A673 (cell line): ENCODE results near the gene CABLES1. TPM values are rescaled to one million over a fixed set of nuclear protein-coding genes. Genes with fewer than 3 reads are reported as not detected.

Experiments
- BruUV-seq: library from RNA; stranded (reverse); fragments of 400-500 nt; replicated peaks from 2 replicates; lab custom pipeline; 2021; lab: Mats Ljungman, UMichigan
- CTCF ChIA-PET: fragments of 300-600 bp; sonication (Branson Sonifier 250); formaldehyde crosslinking; loops from one replicate; lab custom pipeline; 2022; ENCODE audit warnings: antibody characterized with exemption; lab: Charles Lee
- POLR2A ChIA-PET: fragments of 300-600 bp; sonication (Branson Sonifier 250); formaldehyde crosslinking; loops from one replicate; lab custom pipeline; 2022; ENCODE audit warnings: antibody characterized with exemption; ENCODE audit not compliant: low non-redundant PET; lab: Charles Lee
- DNase-seq: peaks from one replicate; pipeline ENCODE4 v3.0.0-alpha.2; 2015; ENCODE audit warnings: low spot score
- H3K27ac ChIP-seq: fragments of 200-600 bp; sonication (generic); 2 replicates; pipeline ENCODE4 v1.5.1; 2016; ENCODE audit warnings: mixed run types, low read depth, mild to moderate bottlenecking, mixed read lengths, antibody characterized with exemption, low read length; ENCODE audit not compliant: poor library complexity, severe bottlenecking
- H3K27me3 ChIP-seq: fragments of 200-600 bp; sonication (generic); replicated peaks from 2 replicates; pipeline ENCODE4 v1.6.1; 2017; ENCODE audit warnings: mixed run types, low read depth, mild to moderate bottlenecking, mixed read lengths, antibody characterized with exemption, low read length; ENCODE audit not compliant: insufficient read depth, poor library complexity
- H3K36me3 ChIP-seq: fragments of 200-600 bp; sonication (generic); 2 replicates; pipeline ENCODE4 v1.6.1; 2016; ENCODE audit warnings: mixed run types, mild to moderate bottlenecking, mixed read lengths, antibody characterized with exemption, low read length; ENCODE audit not compliant: insufficient read depth, poor library complexity, severe bottlenecking
- H3K4me1 ChIP-seq: fragments of 200-600 bp; sonication (generic); 2 replicates; pipeline ENCODE4 v1.6.1; 2017; ENCODE audit warnings: mixed run types, mild to moderate bottlenecking, mixed read lengths, antibody characterized with exemption, low read length; ENCODE audit not compliant: insufficient read depth, poor library complexity, severe bottlenecking
- H3K4me3 ChIP-seq: fragments of 200-600 bp; sonication (generic); 2 replicates; pipeline ENCODE4 v1.5.1; 2016; ENCODE audit warnings: low read depth, mixed run types, mild to moderate bottlenecking, mixed read lengths, low read length; ENCODE audit not compliant: poor library complexity, severe bottlenecking
- H3K9me3 ChIP-seq: fragments of 200-600 bp; sonication (generic); 2 replicates; pipeline ENCODE4 v1.6.1; 2016; ENCODE audit warnings: mixed run types, low read depth, mild to moderate bottlenecking, mixed read lengths, antibody characterized with exemption, low read length; ENCODE audit not compliant: poor library complexity, severe bottlenecking
- EZH2 ChIP-seq: fragments of 200-600 bp; sonication (generic); IDR thresholded peaks from 2 replicates; pipeline ENCODE4 v1.6.1; 2017; ENCODE audit warnings: borderline replicate concordance, low read depth, mild to moderate bottlenecking, mixed read lengths, antibody characterized with exemption, low read length; ENCODE audit not compliant: poor library complexity, severe bottlenecking
- intact Hi-C: fragments of 100-400 bp; cut with micrococcal nuclease; formaldehyde crosslinking; loops from one replicate; pipeline ENCODE4 v1.10.0; 2022; ENCODE audit not compliant: unreplicated experiment
- total RNA-seq: library from RNA; stranded (reverse); gene quantifications from 2 replicates; pipeline ENCODE4 v1.2.3, GENCODE V29; 2021
- TF ChIP-seq, protein P1 (sequence below): fragments of 300-800, 200-600 bp; sonication (generic); conservative IDR thresholded peaks from 2 replicates; pipeline ENCODE4 v1.5.1; 2017; ENCODE audit warnings: low read depth, mild to moderate bottlenecking, antibody characterized with exemption, low read length, moderate library complexity, mixed read lengths

Gene CABLES1
- total RNA-seq, 1 experiment from 2014 or later = 7.2 TPM

DNA sequence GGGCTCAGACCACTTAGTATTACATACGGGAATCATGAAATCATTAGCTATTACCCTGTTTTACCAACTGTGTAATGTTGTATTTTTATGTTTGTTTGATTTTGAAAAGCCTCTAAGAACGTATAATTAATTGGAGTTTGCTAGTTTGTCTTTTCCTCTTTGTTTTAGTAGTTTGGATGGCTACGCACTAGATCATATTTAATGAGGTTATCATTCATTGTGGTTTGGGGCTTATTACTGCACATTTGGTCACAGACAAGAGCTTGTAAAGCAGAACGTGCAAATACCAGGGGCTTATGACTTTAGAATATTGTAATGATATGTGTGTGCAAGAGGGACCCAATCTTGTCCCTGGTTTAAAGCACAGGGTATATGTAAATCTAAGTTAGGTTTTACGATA lies 10.3 kb downstream of the CABLES1 start:
- H3K27ac ChIP-seq = no peak overlapping the region
- ChIA-PET CTCF (no interaction called here), POLR2A (no interaction called here)

DNA sequence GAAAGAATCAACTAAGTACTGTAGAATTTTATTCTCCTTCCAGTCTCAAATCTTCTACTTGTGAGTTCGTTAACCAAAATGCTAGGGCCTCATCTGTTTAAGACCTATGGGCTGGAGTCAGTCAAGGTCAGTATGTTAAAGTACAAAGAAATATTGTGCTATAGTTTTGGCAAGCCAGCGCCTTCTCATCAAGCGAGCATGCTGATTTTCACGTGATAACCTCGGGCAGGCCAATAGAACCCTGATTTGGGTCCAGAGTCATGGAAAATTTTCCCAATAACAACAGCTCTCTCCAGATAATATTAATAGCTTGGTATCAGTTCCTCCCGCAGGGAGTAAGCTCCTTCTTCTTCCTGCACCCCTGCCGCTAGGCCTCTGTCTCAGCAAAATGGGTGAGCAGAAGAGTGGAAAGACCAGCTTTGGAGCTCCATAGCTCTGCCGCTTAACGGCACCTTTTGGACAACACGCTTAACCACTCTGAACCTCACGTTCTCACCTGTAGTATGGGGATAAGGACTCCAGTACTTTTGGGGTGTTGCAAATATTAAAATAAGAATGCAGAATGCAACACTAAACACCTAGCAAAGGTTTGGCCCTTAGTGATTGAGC lies 11.7 kb downstream of the CABLES1 start:
- CTCF ChIA-PET = no interaction called here
- no peak overlapping the region for H3K4me3 ChIP-seq
- no peak overlapping the region for H3K27ac ChIP-seq
- POLR2A ChIA-PET = no interaction called here
- intact Hi-C loops = no loop called here
- BruUV-seq = no TSS peak
- H3K27me3 ChIP-seq = no peaks in the 10 kb centered on the region
- H3K36me3 ChIP-seq = no peaks in the 10 kb centered on the region
- TF ChIP-seq, protein P1, sequence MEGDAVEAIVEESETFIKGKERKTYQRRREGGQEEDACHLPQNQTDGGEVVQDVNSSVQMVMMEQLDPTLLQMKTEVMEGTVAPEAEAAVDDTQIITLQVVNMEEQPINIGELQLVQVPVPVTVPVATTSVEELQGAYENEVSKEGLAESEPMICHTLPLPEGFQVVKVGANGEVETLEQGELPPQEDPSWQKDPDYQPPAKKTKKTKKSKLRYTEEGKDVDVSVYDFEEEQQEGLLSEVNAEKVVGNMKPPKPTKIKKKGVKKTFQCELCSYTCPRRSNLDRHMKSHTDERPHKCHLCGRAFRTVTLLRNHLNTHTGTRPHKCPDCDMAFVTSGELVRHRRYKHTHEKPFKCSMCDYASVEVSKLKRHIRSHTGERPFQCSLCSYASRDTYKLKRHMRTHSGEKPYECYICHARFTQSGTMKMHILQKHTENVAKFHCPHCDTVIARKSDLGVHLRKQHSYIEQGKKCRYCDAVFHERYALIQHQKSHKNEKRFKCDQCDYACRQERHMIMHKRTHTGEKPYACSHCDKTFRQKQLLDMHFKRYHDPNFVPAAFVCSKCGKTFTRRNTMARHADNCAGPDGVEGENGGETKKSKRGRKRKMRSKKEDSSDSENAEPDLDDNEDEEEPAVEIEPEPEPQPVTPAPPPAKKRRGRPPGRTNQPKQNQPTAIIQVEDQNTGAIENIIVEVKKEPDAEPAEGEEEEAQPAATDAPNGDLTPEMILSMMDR = no peak
- no peak for TF ChIP-seq EZH2
- no peak for DNase-seq
- peaks cover 10% of the 10 kb centered on the region for H3K4me1 ChIP-seq
- H3K9me3 ChIP-seq = no peaks in the 10 kb centered on the region

More for the DNA sequence above, 10.3 kb downstream of the CABLES1 start:
- no peak overlapping the region for H3K4me3 ChIP-seq
- H3K9me3 ChIP-seq = no peaks in the 10 kb centered on the region
- BruUV-seq = no TSS peak
- TF ChIP-seq EZH2 = no peak
- TF ChIP-seq, protein P1 = no peak
- no peak for DNase-seq
- H3K4me1 ChIP-seq = peaks cover 15% of the 10 kb centered on the region
- no peaks in the 10 kb centered on the region for H3K27me3 ChIP-seq
- intact Hi-C loops = no loop called here
- H3K36me3 ChIP-seq = no peaks in the 10 kb centered on the region

GRCh38 chr18:23148382-23148781 lies 13.1 kb downstream of the CABLES1 start:
- TF ChIP-seq, protein P1 = no peak
- TF ChIP-seq EZH2 = no peak
- no peaks in the 10 kb centered on the region for H3K9me3 ChIP-seq
- no peaks in the 10 kb centered on the region for H3K36me3 ChIP-seq
- BruUV-seq = no TSS peak
- no peak overlapping the region for H3K27ac ChIP-seq
- intact Hi-C loops = no loop called here
- DNase-seq = no peak
- ChIA-PET CTCF (no interaction called here), POLR2A (no interaction called here)
- no peaks in the 10 kb centered on the region for H3K27me3 ChIP-seq
- H3K4me3 ChIP-seq = no peak overlapping the region
- H3K4me1 ChIP-seq = peaks cover 6% of the 10 kb centered on the region
